Testis (tissue), 2 donors: ENCODE results near the gene ZNF121.

Experiments used
- POLR2A ChIP-seq: fragments of 450-650 bp; IDR thresholded peaks from one replicate; pipeline ENCODE4 v1.6.1; 2017; ENCODE audit warnings: antibody characterized with exemption, mild to moderate bottlenecking, moderate library complexity
- TF ChIP-seq, protein P1 (sequence below), 3 experiments: fragments of 450-650 bp in 2 of 3; fragments of 200-600 bp in 1 of 3; sonication (generic) in 1 of 3; IDR thresholded peaks; one replicate each; pipeline ENCODE4 v1.5.1; 2016 to 2019; ENCODE audit warnings: antibody characterized with exemption in 3 of 3, mild to moderate bottlenecking in 2 of 3, moderate library complexity in 1 of 3

DNA sequence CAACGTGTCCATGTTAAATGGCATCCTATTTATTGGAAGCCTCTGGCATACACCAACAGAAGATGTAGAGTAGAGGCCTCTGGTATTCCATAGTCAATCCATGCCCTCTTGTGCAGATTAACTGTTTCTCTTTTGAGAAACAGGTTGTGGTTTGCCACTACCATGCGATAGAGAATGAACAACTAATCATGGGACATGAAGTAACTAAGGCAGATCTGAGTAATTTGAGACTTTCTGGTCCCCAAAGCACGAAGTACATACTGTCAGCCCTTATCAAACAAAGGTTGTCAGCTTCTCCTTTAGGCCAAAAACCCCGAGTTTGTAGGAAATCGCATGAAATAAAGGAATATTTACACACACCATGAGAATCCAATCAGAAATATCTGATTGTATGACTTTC is 3.6 kb downstream of the ZNF121 start:
- TF ChIP-seq, protein P1, sequence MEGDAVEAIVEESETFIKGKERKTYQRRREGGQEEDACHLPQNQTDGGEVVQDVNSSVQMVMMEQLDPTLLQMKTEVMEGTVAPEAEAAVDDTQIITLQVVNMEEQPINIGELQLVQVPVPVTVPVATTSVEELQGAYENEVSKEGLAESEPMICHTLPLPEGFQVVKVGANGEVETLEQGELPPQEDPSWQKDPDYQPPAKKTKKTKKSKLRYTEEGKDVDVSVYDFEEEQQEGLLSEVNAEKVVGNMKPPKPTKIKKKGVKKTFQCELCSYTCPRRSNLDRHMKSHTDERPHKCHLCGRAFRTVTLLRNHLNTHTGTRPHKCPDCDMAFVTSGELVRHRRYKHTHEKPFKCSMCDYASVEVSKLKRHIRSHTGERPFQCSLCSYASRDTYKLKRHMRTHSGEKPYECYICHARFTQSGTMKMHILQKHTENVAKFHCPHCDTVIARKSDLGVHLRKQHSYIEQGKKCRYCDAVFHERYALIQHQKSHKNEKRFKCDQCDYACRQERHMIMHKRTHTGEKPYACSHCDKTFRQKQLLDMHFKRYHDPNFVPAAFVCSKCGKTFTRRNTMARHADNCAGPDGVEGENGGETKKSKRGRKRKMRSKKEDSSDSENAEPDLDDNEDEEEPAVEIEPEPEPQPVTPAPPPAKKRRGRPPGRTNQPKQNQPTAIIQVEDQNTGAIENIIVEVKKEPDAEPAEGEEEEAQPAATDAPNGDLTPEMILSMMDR (IDR thresholded peaks at IDR 0.05) = no peak
- no peak for TF ChIP-seq POLR2A
